Stimulated activated CD4-positive, alpha-beta T cell treated with anti-CD3 and anti-CD28 coated beads, Interleukin-12 subunit alpha, Interleukin-12 subunit beta, amount 100 ng/mL, for 48 hours (primary cell): ENCODE results near the gene SLC6A19.

Source experiments
- DNase-seq, 3 donors: peaks; one replicate each; pipeline ENCODE4 v3.0.0-alpha.2; 2020; ENCODE audit warnings: low read depth in 2 of 3, low spot score in 1 of 3

SLC6A19 gene

DNA sequence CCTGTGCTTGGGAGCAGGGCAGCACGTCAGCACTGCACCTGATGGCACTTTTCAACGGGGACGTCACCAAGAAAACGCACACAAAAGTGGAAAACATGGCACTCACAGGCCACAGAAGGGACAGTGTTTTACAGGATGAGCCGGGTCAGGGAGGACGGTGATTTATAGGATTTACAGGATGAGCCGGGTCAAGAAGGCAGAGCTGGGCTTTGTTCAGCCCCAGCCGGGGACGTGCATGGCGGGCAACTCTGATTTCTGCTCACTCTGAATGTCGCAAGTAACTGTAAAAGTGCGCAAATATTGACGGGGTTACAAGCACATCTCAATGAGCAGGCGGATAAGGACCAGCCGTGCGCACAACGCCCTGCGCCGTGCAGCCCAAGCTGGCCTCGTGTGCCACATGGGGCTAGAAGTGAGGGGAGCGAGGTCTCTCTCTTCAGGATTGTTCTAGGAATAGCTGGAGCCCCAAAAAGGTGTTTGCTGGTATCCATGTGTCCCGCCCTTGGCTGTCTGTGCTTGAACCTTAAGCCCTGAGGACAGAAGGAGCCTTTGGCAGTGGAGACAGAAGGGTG, 40.2 kb downstream of the SLC6A19 start:
- DNase-seq = no peak

DNA sequence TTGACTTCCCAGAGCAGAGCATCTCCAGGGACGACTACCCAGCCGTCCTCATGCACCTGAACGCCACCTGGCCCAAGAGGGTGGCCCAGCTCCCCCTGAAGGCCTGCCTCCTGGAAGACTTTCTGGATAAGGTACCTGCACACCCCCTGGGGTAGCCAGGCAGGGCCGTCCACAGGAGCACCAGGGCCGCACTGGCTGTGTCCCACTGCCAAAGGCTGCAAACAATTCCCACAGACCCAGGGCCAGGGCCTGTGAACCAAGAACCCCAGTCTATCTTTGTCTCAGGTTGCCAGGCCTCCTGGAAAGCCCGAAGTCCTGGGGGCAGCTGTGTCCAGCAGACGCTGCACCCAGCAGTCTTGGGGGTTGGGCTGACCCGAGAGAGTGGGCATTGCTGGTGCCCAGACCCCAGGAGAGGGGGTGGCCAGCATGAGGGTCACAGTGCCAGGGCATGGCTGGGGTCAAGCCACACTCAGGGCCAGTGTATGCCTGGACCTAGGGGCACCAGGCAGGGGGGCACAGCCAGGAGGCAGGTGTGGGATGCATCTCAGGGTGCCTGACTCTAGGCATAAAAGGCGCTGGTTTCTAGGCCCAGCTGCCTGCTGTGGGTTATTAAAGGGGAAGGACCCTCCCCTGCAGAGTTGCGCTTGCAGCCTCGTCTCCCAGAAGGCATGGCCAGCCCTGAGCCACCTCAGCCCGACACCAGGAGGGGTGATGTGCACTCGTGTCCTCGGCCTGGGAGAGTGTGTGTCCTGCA, 41.5 kb downstream of the SLC6A19 start:
- no peak for DNase-seq

DNA sequence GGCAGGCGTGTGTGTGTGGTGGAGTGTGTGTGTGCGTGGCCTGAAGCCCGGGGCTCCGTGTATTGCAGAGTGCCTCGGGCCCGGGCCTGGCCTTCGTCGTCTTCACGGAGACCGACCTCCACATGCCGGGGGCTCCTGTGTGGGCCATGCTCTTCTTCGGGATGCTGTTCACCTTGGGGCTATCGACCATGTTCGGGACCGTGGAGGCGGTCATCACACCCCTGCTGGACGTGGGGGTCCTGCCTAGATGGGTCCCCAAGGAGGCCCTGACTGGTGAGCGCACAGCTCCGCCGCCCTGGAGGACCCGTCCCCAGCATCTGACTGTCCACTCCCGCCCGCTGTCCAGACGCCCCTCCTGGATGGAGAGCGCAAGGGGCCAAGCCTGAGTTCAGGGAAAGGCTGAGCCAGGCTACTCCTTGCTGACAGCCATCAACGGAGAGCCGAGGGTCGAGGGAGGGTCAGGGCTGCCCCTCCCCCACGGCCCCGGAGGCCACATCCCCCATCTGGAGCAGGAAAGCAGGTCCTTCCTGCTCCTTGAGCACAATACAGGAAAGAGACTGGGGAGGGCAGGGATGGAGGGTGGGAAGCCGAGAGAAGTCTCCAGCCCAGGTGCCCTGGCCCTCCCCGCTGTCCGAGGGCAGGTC, 42.2 kb downstream of the SLC6A19 start:
- DNase-seq = no peak

DNA sequence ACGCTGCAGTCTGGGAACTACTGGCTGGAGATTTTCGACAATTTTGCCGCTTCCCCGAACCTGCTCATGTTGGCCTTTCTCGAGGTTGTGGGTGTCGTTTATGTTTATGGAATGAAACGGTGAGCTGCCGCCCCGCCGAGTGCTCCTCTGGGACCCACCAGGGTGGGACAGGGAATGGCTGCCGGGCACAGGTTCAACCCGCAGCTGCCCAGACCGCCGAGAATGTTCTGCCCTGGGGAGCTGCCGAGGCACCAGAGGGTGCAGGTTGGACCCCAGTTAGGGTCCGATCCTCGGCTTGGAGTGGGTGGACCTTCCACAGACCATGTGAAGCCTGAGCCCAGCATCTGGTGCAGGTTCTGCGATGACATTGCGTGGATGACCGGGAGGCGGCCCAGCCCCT, 42.9 kb downstream of the SLC6A19 start:
- no peak for DNase-seq

DNA sequence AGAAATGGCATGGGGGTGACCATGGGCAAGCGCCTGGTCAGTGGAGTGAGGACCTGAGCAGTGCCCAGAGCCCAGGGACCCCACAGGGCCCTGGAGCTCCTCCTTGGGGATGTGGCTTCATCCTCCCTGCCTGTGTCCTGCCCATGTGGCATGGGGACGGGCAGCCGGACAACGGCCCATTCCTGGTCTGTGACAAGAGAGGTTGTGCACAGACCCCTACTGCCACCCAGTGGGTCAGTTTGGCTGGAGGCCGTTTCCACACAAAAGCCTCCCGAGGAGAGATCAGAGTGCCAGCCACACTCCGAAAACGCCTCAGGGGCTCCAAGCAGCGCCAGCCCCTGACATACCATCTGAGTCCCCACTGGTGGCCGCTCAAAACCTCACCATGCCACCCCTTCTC, 43.6 kb downstream of the SLC6A19 start:
- no peak for DNase-seq

DNA sequence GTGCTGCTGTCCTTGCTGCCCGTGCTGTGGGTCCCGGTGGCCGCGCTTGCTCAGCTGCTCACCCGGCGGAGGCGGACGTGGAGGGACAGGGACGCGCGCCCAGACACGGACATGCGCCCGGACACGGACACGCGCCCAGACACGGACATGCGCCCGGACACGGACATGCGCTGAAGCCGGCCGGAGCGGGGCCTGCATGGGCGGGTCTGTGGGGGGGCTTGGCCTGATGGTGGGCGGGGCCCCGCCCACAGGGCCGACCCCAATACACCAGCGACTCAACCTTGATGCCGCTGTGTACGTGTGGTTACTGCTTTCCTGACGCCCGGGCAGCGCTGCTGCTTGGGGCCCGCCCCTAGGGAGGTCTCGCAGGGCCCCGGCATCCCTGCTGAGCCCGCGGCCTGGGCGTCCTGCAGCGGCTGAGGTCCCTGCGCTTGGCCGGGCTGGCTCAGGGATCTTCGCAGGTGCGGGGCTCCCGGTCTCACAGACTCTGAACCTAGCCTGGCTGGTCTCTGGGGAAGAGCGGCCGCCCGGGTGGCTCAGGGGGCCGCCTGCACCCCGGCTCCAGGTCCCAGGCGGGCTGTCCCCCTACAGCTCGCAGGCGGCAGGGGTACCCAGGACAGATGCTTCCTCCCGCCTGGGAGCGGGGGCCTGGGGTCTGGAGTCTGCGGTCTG, 44.6 kb downstream of the SLC6A19 start:
- no peak for DNase-seq

DNA sequence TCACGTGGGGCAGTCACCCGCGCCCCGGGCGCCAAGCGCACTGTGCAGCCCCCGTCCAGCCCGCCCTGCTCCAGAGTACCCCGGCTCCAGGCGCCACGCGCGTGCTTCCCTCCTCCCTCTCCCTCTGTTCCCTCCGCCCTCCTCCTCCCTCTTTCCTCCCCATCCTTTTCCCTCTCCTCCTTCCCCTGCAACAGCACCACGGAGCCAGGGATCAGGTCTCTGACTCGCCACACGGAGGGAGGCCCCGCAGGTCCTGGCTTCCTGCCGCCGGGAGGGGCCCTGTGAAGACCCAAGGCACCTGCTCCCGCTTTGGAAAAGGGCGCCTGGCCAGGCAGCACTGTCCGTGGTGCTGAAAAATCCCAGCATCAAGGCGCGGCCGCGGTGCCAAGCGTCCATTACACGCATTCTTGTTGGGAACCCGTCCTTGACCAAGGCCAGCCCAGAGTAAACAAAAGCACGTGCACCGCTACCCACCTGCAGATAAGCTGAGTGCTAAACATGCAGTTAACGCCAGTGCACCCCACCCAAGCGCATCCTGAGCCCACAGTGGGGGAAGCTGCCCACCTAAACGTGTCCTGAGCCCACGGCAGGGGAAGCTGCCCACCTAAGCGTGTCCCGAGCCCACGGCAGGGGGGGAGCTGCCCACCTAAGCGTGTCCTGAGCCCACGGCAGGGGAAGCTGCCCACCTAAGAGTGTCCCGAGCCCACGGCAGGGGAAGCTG, 45.5 kb downstream of the SLC6A19 start:
- peak in 1 of 3 donors; percentile 19 for DNase-seq

DNA sequence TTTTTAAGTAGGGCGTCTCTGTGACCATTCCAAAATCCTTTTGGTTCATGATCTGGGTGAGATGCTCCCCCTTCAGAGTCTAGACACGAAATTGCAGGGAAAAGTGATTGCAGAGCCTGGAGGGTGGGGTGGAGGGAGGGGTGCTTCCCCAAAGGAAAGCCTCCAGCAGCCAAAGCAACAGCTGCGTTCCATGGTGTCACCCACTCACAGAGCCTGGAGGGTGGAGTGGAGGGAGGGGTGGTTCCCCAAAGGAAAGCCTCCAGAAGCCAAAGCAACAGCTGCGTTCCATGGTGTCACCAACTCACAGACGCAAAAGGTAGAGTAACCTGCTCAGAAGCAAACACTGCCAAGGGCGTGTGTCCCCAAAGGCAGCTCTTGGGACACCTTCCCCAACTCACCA, 46.4 kb downstream of the SLC6A19 start:
- no peak for DNase-seq

DNA sequence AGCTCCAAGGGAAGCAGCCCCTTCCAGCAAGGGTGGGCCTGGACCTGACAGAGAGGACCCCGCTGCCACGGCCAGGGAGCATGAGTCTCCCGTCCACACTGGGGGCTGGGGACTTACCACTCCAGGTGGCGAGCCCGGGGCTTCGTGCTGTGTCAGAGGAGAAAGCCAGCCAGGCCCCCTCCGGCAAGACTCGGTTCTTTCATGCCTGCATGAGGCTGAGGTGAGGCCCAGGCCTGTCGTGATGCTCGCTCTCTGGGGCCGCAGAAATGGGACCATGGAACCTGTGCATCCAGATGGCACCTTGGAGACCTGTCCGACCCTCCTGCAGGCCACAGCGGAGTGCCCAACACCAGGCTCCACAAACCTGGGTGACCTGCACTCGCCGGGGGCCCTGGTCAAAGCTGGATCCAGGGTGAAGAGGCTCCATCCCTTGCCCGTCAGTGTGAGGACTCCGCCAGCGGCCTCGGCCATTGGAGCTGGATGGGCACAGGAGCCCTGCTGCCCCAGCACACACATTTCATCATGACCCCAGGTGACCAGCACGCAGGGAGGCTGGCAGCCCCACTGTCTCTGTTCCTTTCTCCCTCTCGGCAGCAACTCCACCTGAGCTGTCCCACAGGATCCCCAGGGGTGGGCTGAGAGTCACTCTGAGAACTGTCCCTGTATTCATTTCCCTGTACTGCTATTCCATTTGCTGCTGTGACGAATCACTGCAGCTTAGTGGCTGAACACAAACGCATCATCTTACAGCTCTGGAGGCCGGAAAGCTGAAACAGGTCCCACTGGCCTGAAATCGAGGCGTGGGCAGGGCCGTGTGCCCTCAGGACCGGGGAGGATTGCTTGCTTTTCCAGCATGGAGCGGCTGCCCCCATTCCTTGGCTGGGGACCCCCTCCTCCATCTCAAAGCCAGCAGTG, 48.2 kb downstream of the SLC6A19 start:
- DNase-seq = no peak

DNA sequence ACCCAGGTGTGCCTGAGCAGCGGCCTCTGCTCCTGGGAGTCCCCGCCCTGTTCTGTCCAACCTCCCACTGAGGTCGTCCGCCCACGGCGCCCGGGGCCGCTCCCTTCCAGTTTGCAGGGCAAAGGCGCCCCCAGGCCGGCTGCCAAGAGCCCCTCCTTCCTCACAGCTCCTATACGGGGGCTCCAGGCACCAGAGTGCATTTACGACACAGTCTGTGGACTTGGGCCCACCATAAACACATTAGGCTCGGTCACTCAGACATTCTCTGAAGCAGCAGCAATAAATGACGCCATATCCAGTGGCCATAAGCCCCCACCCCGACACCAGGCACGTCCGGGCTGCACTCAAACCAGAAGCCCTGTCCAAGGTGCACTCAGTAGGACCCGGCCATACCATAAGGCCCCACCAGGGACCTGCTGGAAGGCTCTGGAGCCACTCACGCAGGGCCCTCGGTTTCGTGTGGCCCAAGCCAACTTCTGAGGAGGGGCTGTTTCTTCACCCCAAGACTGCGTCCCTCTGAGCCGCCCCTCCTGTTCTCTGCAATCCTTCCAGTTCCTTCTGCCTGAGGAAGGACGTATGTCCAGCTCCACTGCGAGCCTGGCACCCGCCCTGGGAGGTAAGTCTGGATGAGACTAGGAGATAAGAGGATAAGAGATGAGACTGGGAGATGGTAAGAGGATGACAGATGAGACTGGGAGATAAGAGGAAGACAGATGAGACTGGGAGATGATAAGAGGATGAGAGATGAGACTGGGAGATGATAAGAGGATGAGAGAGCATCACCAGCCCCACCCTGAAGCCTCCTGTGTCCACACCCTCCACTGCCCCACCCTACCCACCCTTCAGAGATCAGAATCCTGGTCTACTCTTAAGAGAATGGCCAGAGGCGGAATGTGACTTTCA, 50.5 kb downstream of the SLC6A19 start:
- DNase-seq = no peak

DNA sequence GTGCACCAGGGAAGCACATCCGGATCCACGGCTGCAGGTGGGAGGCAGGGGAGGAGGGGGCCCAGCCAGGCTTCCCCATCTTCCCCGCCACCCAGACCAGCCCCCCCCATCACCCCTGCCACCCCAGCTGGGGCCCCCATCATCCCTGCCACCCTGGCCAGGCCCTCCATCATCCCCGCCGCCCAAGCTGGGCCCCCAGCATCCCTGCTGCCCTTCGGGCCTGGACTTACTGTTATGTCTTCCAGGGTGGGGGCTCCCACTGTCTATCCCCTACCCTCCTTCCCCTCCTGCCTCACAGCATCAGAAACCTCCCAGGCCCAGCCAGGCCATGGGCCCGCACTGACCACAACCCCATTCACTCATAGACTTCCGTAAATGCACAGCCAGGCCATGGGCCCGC, 51.3 kb downstream of the SLC6A19 start:
- DNase-seq = no peak

DNA sequence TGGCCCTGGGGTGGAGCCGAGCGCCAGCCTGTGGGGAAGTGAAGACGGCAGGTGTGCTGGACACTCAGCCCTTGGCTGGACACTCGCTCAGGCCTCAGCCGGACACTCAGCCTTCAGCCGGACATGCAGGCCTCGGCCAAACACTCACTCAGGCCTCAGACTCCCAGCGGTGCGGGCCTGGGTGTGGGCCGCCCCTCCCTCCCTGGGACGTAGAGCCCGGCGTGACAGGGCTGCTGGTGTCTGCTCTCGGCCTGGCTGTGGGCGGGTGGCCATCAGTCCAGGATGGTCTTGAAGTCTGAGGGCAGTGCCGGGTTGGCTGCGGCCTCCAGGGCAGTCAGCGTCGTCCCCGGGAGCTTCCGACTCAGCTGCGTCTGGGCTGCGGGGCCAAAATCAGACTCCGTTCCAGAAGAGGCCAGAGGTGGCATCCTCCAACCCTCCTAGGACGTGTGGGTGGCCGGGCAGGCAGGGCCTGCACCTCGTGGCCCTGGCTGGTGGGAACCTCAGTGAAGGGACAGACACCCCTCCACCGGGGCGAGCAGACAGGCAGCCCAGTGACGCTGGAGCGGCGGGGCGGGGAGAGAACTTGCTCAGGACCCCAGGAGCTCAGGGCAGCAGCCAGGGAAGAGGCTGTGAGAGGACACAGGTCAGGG, 52.2 kb downstream of the SLC6A19 start:
- DNase-seq = no peak

DNA sequence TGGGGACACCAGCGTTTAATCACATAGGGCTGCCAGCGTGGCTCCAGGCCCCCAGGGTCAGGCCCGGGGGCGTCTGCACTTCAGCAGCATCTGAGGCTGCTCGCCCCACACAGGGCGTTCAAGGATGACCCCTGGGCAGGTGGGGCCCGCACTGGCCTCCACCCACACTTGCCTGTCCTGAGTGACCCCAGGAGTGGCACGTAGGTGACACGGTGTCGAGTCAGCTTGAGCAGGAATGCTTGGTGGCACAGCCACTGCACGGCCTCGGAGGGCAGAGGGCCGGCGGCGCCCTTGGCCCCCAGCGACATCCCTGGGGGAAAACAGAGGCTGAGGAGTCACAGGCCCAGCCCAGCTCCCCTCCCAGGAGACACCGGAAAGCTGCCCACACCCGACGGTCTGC, 52.8 kb downstream of the SLC6A19 start:
- DNase-seq = no peak

DNA sequence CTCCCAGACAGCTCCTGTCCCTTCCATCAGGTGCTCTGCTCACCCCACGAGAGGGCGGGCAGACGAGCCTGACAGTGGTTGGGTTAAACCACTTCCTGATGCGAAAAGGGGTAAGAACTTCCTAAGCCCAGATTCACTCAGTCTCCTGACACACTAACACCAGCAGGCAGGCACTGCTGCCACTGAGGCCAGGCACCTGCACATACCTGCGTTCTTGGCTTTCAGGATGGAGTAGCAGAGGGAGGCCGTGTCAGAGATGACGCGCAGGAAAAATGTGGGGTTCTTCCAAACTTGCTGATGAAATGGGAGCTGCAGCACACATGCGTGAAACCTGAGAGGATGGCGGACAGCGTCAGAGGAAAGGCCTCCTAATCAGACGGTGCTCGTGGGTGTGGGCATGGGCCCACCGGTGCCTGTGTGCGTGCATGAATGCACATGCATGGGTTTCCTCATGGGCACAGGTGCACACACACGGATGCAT, 53.7 kb downstream of the SLC6A19 start:
- DNase-seq = peak in 2 of 3 donors; percentile 8

DNA sequence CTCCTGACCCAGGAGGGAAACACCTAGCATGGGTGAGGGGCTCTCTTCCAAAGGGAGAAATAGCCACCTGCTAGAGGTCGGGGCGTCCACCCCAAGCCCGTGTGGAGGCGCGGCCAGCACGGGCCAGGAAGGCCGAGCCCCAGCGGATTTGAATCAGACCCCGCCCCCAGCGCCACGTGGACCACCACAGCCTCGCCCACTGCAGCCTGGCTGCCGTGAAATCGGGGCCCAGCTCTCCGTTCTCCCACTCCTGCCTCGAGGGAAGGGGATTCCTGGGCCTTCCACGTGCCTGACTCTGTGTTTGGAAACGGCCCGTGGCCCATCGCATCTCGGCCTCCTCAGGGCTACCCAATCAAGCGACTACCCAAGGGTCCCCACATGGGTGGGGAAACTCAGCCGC, 55.4 kb downstream of the SLC6A19 start:
- DNase-seq = no peak

DNA sequence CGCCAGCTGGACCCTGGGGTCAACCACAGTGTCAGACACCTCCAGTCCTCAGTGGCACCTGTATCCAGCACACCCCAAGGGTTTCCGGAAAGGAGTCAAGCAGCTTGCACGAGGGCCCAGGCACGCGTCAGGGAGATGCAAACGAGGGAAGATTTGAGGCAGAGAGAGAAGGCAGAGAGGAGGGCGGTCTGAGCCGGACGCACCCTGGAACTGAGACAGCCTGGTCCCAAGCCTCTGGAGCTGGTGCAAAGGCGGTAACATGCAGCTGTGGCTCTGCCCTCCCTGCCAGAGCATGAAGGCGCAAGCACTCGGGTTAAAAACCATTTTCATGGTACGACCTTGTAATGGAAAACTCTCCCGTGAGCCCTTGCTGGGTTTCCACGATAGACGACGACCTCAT, 56.0 kb downstream of the SLC6A19 start:
- DNase-seq = no peak

DNA sequence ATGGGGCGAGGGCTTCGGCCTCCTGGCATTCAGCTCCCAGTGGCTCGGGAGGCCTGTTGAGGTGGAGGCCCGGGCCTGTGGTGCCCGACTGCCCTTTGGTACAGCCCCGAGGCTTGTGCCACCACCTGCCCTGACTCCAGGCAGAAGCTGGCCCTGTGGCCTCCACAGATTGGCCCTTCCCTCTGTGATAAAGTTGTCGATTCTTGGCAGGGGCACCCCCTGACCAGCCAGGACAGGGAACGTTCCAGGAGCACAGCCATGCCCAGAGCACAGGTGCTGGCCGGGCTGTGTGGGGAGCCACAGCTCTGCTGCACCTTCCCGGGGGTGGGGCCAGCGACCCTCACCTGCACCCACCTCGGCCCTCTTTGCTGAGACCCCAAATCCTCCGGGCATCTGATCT, 56.4 kb downstream of the SLC6A19 start:
- no peak for DNase-seq

DNA sequence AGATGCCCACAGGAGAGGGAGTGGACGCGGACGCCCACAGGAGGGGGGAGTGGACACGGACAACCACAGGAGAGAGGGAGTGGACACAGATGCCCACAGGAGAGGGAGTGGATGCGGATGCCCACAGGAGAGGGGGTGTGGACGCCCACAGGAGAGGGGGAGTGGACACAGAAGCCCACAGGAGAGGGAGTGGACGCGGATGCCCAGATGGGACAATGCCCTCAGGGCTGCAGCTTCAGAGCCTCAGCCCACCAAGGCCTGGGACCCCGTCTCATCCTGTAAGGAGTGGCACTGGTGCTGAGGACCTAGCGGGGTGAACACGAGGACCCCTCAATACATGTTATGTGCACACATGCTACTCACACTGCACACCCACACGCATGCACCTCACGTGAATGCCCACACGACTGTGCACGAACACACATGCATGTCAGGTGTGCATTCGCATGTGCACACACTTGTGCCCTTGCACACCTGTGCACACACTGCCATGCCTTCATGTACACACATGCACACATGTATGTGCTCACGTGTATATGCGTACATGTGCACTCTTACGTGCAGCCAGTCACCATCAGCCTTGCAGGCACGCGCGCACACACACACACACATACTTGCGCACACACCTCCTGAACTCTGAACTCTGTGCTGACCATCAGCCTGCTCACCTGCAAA, 58.5 kb downstream of the SLC6A19 start:
- no peak for DNase-seq
